ENCODE results near the gene ADGRD2. TPM values are rescaled to one million over a fixed set of nuclear protein-coding genes. Genes with fewer than 3 reads are reported as not detected.

The ADGRD2 gene
- total and polyA plus RNA-seq, 10 donors: 0.15 to 0.50 (median 0.25) TPM; not detected in 5

DNA sequence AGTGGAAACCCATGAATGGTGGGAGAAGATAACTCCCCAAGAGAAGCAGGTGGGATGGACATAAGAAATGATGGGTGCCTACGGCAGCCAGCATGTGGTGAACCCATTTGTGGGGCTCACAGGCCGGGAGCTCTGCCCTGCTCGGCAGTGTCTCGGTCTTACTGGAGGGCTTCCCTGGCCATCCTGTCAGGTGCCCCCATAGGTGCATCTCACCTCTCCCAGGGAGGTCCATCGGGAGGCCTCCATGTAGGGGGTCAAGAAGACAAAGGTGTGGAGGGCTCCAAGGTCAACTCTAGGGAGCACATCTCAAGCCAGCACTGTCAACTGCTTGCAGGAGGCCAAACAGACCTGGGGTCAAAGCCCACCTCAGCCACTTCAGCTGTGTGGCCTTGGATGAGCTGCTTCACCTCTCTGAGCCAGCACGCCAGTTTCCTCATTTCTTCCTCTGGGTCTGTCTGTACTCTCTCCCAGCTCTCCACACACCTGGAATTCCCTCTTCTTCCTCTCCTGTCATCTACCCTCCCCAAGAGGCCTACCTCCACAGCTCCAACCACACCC lies 10.5 kb upstream of the ADGRD2 start:
- H3K4me3 ChIP-seq: no peak overlapping the region
- peak; percentile 30 for DNase-seq
- intact Hi-C loops (cut with DNase I; ENCODE audit: low total_unique reads): no loop called here
- H3K9me3 ChIP-seq: peaks cover 0 to 16% (median 12%) of the 10 kb centered on the region in 8 donors
- H3K27me3 ChIP-seq (replicated peaks in 1 of 7): peaks cover 0 to 24% (median 0%) of the 10 kb centered on the region in 7 donors
- no peak for TF ChIP-seq POLR2A (IDR thresholded peaks at IDR 0.05)
- TF ChIP-seq POLR2AphosphoS5 (IDR thresholded peaks at IDR 0.05): no peak
- TF ChIP-seq CTCF (IDR thresholded peaks at IDR 0.05 in 8 of 11, conservative IDR thresholded peaks at IDR 0.05 in 3 of 11): no peak
- WGBS, 5 donors: 76 to 94% (median 89%) methylated on average over 4 to 6 of the region's 6 CpGs
- H3K27ac ChIP-seq: no peak overlapping the region
- no peaks in the 10 kb centered on the region for H3K4me1 ChIP-seq
- H3K36me3 ChIP-seq: no peaks in the 10 kb centered on the region

DNA sequence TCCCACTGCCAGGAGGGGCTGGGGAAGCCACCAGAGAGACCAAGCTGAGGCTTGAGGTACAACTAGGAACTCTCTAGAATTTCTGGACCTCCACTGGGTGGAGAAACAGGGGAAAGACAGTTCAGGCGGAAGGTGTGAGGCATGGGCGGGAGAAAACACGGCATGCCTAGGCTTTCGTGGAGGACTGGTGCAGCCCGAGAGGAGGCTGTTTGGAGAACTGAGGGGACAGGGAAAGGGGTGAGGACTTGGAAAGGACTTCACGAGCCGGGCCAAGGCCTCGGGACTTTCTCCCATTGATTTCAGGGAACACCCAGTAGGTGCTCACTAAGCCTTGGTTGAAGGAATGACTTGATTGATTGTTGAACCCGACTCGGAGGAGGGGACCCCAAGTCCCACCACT lies 9.5 kb upstream of the ADGRD2 start:
- no peak overlapping the region for H3K4me3 ChIP-seq
- no peaks in the 10 kb centered on the region for H3K4me1 ChIP-seq
- no peak overlapping the region for H3K27ac ChIP-seq
- TF ChIP-seq POLR2A (IDR thresholded peaks at IDR 0.05) (no peak), CTCF (IDR thresholded peaks at IDR 0.05 in 8 of 11, conservative IDR thresholded peaks at IDR 0.05 in 3 of 11) (no peak), POLR2AphosphoS5 (IDR thresholded peaks at IDR 0.05) (no peak)
- H3K27me3 ChIP-seq (replicated peaks in 1 of 7): peaks cover 0 to 24% (median 0%) of the 10 kb centered on the region in 7 donors
- peak; percentile 29 for DNase-seq
- intact Hi-C loops (cut with DNase I; ENCODE audit: low total_unique reads): no loop called here
- no peaks in the 10 kb centered on the region for H3K36me3 ChIP-seq
- peaks cover 0 to 16% (median 12%) of the 10 kb centered on the region in 8 donors for H3K9me3 ChIP-seq
- WGBS, 5 donors: 77 to 91% (median 87%) methylated on average over 10 of the region's 10 CpGs

DNA sequence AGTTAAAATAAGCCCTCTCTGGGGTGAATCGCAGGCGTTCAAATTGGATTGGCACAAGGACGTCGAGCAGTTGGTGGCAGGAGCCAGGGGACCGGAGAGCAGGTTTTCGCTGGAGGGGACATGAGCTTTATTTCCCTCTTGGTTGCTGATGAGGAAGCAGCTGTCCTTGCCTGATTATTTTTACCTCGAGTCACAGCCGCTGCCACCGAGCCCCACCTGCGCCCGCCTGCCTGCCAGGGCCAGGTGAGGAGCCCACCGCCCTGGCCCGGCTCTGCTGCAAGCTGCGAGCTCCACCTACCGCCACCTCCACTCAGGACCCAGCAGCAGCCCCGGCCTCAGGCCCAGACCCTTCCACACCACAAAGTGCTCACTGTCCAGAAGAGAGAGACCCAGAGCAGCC lies 9.0 kb upstream of the ADGRD2 start:
- H3K9me3 ChIP-seq: peaks cover 0 to 16% (median 12%) of the 10 kb centered on the region in 8 donors
- peak; percentile 49 for DNase-seq
- no peak overlapping the region for H3K4me3 ChIP-seq
- 23 to 57% (median 37%) methylated on average over 15 to 16 of the region's 16 CpGs for WGBS, 5 donors
- H3K4me1 ChIP-seq: no peaks in the 10 kb centered on the region
- no peak overlapping the region for H3K27ac ChIP-seq
- TF ChIP-seq CTCF (IDR thresholded peaks at IDR 0.05 in 8 of 11, conservative IDR thresholded peaks at IDR 0.05 in 3 of 11) (no peak), POLR2AphosphoS5 (IDR thresholded peaks at IDR 0.05) (no peak), POLR2A (IDR thresholded peaks at IDR 0.05) (no peak)
- intact Hi-C loops (cut with DNase I; ENCODE audit: low total_unique reads): no loop called here
- H3K27me3 ChIP-seq (replicated peaks in 1 of 7): peaks cover 0 to 25% (median 0%) of the 10 kb centered on the region in 7 donors
- H3K36me3 ChIP-seq: no peaks in the 10 kb centered on the region

DNA sequence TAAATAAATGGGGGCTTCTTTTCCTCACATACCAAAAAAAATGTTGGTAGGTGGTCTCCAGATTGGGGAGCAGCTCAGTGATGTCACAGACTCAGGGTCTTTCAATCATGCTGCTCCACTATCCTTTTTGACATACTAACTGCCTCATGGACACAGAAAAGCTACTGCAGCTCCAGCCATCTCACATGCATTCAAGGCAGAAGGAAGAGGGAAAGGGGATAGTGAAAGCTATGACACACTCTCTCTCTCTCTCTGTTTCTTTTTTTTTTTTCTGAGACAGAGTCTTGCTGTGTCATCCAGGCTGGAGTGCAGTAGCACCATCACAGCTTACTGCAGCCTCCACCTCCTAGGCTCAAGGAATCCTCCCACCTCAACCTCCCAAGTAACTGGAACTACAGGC lies 7.9 kb upstream of the ADGRD2 start:
- Histone ChIP-seq H3K27me3 (replicated peaks in 1 of 7) (peaks cover 0 to 36% (median 0%) of the 10 kb centered on the region in 7 donors), H3K27ac (no peak overlapping the region), H3K4me3 (no peak overlapping the region), H3K36me3 (no peaks in the 10 kb centered on the region), H3K9me3 (peaks cover 0 to 16% (median 12%) of the 10 kb centered on the region in 8 donors), H3K4me1 (no peaks in the 10 kb centered on the region)
- intact Hi-C loops (cut with DNase I; ENCODE audit: low total_unique reads): no loop called here
- TF ChIP-seq POLR2A (IDR thresholded peaks at IDR 0.05) (no peak), CTCF (IDR thresholded peaks at IDR 0.05 in 8 of 11, conservative IDR thresholded peaks at IDR 0.05 in 3 of 11) (no peak), POLR2AphosphoS5 (IDR thresholded peaks at IDR 0.05) (no peak)
- DNase-seq: no peak
